ENCODE data around the gene MPP7. TPM values are rescaled to one million over a fixed set of nuclear protein-coding genes. Genes with fewer than 3 reads are reported as not detected.

MPP7 gene
- total and polyA plus RNA-seq, 2 of the 8 experiments (the other 6 are each of a cell fraction or from before 2014, with no cell fraction given): 1.9 to 9.3 TPM

GRCh38 chr10:28266449-28267224 is 36.2 kb downstream of the MPP7 start:
- Histone ChIP-seq H3K79me2 (ENCODE audit: control insufficient read depth in 1 of 2, insufficient read depth in 2 of 2, low read length in 2 of 2) (no peaks in the 10 kb centered on the region), H4K20me1 (replicated peaks in 1 of 2; ENCODE audit: control insufficient read depth in 1 of 2, insufficient read depth in 2 of 2, low read length in 2 of 2) (no peaks in the 10 kb centered on the region), H3K27ac (ENCODE audit: low read depth, low read length) (no peak overlapping the region), H3K4ac (replicated peaks; ENCODE audit: insufficient read length, low read depth, low read length) (no peak overlapping the region), H2BK20ac (ENCODE audit: low read length) (no peak overlapping the region), H4K91ac (replicated peaks; ENCODE audit: insufficient read length, low read length) (no peak overlapping the region), H2BK5ac (ENCODE audit: low read depth, low read length) (no peak overlapping the region), H3K18ac (ENCODE audit: extremely low read depth, low read length) (no peak overlapping the region), H4K8ac (ENCODE audit: extremely low read depth, insufficient read depth, low read length) (no peak overlapping the region), H3K36me3 (ENCODE audit: control insufficient read depth in 2 of 4, insufficient read depth in 4 of 4, low read length in 3 of 4) (no peaks in the 10 kb centered on the region), H2BK120ac (replicated peaks; ENCODE audit: low read depth, low read length) (no peak overlapping the region), H2AK5ac (ENCODE audit: low read depth, low read length) (no peak overlapping the region), H4K5ac (ENCODE audit: insufficient read length, low read depth, low read length) (no peak overlapping the region), H3K23me2 (ENCODE audit: low read depth, low read length) (no peaks in the 10 kb centered on the region), H3K9ac (replicated peaks in 1 of 4; ENCODE audit: extremely low read depth in 1 of 4, low read depth in 3 of 4, low read length in 3 of 4) (no peak overlapping the region), H3K23ac (ENCODE audit: insufficient read length) (no peak overlapping the region), H3K79me1 (ENCODE audit: low read depth, low read length) (no peaks in the 10 kb centered on the region), H3K56ac (replicated peaks; ENCODE audit: insufficient read length, low read depth, low read length) (no peak overlapping the region), H2AFZ (ENCODE audit: low read length) (no peak overlapping the region), H3K4me3 (ENCODE audit: extremely low read depth in 1 of 4, insufficient read depth in 2 of 4, low read depth in 3 of 4, low read length in 4 of 4) (no peak overlapping the region), H3K4me2 (ENCODE audit: insufficient read depth in 1 of 2, low read depth in 2 of 2, low read length in 2 of 2) (no peak overlapping the region), H3K9me3 (ENCODE audit: insufficient read depth in 2 of 2, low read depth in 1 of 2, low read length in 1 of 2) (no peaks in the 10 kb centered on the region), H3K14ac (ENCODE audit: insufficient read length) (no peak overlapping the region), H2BK12ac (ENCODE audit: low read depth, low read length) (no peak overlapping the region), H3K27me3 (replicated peaks in 1 of 4; ENCODE audit: control insufficient read depth in 3 of 4, extremely low read depth in 1 of 4, insufficient read depth in 3 of 4, low read length in 3 of 4) (peaks cover 0 to 2% (median 0%) of the 10 kb centered on the region in 4 experiments; a peak in 1 of 7 replicates), H3K4me1 (replicated peaks in 1 of 4; ENCODE audit: control insufficient read depth in 3 of 4, insufficient read depth in 4 of 4, low read length in 3 of 4) (no peaks in the 10 kb centered on the region; a peak in 1 of 7 replicates), H2BK15ac (ENCODE audit: low read length) (no peak overlapping the region)
- WGBS, 2 experiments (ENCODE audit: extremely low coverage in 1 of 2, insufficient coverage in 1 of 2, insufficient read length in 1 of 2, insufficient replicate concordance in 2 of 2, low coverage in 1 of 2, low lambda C conversion rate in 2 of 2, missing lambda C conversion rate in 1 of 2): 84% methylated on average over 3 of the region's 3 CpGs; no CpG with 5 or more reads in 1 of the 2 experiments
- ChIA-PET POLR2A (ENCODE audit: partially characterized antibody) (no interaction called here), CTCF (ENCODE audit: partially characterized antibody) (interaction anchor here (0.6 to 2.3 kb wide), 6 partner anchors 23 to 683 kb away, joined by 3 to 5 read pairs (median 4); no protein-coding TSS in a partner anchor)
- FAIRE-seq (no peak), DNase-seq (ENCODE audit: low read depth in 1 of 2, low spot score in 2 of 2) (no peak)
- no peak for TF ChIP-seq MAX (IDR thresholded peaks at IDR 0.05)
- no peak for TF ChIP-seq JUN (IDR thresholded peaks at IDR 0.05; ENCODE audit: low read depth, low read length)
- no peak for TF ChIP-seq CHD1 (IDR thresholded peaks at IDR 0.05; ENCODE audit: low read depth, low read length)
- no peak for TF ChIP-seq CBX5 (IDR thresholded peaks at IDR 0.05; ENCODE audit: low read depth, low read length)
- TF ChIP-seq ATF3 (IDR thresholded peaks at IDR 0.05; ENCODE audit: insufficient read depth, low read depth, low read length): no peak
- no peak for TF ChIP-seq SAP30 (IDR thresholded peaks at IDR 0.05; ENCODE audit: insufficient read depth, insufficient replicate concordance, low read length)
- TF ChIP-seq SP4 (IDR thresholded peaks at IDR 0.05; ENCODE audit: low read length): no peak
- TF ChIP-seq CTBP2 (IDR thresholded peaks at IDR 0.05; ENCODE audit: borderline replicate concordance, insufficient read depth, insufficient read length, low read length): no peak
- TF ChIP-seq TAF7 (optimal IDR thresholded peaks at IDR 0.05; ENCODE audit: borderline replicate concordance, low read depth, low read length): no peak
- TF ChIP-seq NRF1 (IDR thresholded peaks at IDR 0.05; ENCODE audit: low read depth, low read length): no peak
- TF ChIP-seq RNF2 (IDR thresholded peaks at IDR 0.05; ENCODE audit: borderline replicate concordance, low read depth, low read length, missing control alignments, poor library complexity, severe bottlenecking): no peak

All from H1 (cell line).